ENCODE data around the gene CEACAM16.

DNA sequence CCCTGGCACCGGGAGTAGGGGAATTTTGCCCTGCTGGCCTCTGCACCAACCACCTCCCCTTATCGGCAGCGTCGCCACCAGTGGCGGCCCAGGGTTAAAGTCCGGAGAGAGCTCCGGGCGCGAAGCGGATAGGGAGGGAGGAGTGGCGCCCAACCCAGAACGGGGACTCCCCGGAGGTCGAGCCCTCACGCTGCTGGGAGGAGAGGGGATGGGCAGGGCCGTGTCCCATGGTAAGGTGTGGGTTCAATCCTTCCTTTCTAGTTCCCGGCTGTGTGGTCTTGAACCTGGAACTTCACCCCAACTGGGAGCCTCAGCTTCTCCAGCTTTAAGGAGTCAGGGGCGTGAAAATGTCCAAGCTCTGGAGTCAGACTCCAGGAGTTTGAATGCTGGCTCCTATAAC lies 26.3 kb downstream of the CEACAM16 start:
- TF ChIP-seq, protein P1, sequence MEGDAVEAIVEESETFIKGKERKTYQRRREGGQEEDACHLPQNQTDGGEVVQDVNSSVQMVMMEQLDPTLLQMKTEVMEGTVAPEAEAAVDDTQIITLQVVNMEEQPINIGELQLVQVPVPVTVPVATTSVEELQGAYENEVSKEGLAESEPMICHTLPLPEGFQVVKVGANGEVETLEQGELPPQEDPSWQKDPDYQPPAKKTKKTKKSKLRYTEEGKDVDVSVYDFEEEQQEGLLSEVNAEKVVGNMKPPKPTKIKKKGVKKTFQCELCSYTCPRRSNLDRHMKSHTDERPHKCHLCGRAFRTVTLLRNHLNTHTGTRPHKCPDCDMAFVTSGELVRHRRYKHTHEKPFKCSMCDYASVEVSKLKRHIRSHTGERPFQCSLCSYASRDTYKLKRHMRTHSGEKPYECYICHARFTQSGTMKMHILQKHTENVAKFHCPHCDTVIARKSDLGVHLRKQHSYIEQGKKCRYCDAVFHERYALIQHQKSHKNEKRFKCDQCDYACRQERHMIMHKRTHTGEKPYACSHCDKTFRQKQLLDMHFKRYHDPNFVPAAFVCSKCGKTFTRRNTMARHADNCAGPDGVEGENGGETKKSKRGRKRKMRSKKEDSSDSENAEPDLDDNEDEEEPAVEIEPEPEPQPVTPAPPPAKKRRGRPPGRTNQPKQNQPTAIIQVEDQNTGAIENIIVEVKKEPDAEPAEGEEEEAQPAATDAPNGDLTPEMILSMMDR (IDR thresholded peaks at IDR 0.05 in 2 of 3, conservative IDR thresholded peaks at IDR 0.05 in 1 of 3; ENCODE audit: insufficient read depth in 2 of 3, low read depth in 1 of 3, low read length in 3 of 3): no peak
- TF ChIP-seq FOXJ2 (tag; IDR thresholded peaks at IDR 0.05) (no peak), EGR1 (conservative IDR thresholded peaks at IDR 0.05) (no peak), ZBTB8A (IDR thresholded peaks at IDR 0.05; ENCODE audit: partially characterized antibody) (no peak), PHB2 (IDR thresholded peaks at IDR 0.05; ENCODE audit: low read depth) (no peak)
- TF ChIP-seq, protein P2, sequence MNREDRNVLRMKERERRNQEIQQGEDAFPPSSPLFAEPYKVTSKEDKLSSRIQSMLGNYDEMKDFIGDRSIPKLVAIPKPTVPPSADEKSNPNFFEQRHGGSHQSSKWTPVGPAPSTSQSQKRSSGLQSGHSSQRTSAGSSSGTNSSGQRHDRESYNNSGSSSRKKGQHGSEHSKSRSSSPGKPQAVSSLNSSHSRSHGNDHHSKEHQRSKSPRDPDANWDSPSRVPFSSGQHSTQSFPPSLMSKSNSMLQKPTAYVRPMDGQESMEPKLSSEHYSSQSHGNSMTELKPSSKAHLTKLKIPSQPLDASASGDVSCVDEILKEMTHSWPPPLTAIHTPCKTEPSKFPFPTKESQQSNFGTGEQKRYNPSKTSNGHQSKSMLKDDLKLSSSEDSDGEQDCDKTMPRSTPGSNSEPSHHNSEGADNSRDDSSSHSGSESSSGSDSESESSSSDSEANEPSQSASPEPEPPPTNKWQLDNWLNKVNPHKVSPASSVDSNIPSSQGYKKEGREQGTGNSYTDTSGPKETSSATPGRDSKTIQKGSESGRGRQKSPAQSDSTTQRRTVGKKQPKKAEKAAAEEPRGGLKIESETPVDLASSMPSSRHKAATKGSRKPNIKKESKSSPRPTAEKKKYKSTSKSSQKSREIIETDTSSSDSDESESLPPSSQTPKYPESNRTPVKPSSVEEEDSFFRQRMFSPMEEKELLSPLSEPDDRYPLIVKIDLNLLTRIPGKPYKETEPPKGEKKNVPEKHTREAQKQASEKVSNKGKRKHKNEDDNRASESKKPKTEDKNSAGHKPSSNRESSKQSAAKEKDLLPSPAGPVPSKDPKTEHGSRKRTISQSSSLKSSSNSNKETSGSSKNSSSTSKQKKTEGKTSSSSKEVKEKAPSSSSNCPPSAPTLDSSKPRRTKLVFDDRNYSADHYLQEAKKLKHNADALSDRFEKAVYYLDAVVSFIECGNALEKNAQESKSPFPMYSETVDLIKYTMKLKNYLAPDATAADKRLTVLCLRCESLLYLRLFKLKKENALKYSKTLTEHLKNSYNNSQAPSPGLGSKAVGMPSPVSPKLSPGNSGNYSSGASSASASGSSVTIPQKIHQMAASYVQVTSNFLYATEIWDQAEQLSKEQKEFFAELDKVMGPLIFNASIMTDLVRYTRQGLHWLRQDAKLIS (CRISPR knock-in tag; IDR thresholded peaks at IDR 0.05): no peak
